ENCODE measurements around the gene PTPN7. TPM values are rescaled to one million over a fixed set of nuclear protein-coding genes. Genes with fewer than 3 reads are reported as not detected.

Gene PTPN7
- polyA plus RNA-seq, 2 of the 4 experiments (the other 2 are of a cell fraction), result 0.08 TPM; not detected in 1

- TF ChIP-seq HES2 (IDR thresholded peaks at IDR 0.05) (no peak), CEBPB (IDR thresholded peaks at IDR 0.05) (no peak), FOSB (CRISPR knock-in tag; IDR thresholded peaks at IDR 0.05) (no peak), CBX2 (IDR thresholded peaks at IDR 0.05; ENCODE audit: borderline replicate concordance, low read depth) (no peak)
- H3K27ac ChIP-seq, result peak overlapping the region in 1 of 2 experiments; percentile 74; a peak in 4 of 6 replicates
- DNase-seq (ENCODE audit: low read depth in 1 of 2, low spot score in 1 of 2), result peak in 1 of 2 experiments; percentile 78
- no peak for FAIRE-seq
- H3K4me3 ChIP-seq, result no peak overlapping the region
- peak overlapping the region; percentile 57 for H3K4me2 ChIP-seq
- 27% methylated on average over 8 of the region's 8 CpGs for WGBS (ENCODE audit: missing lambda C conversion rate)
- H3K4me1 ChIP-seq, result peaks cover 21% of the 10 kb centered on the region
- CTCF ChIA-PET, result interaction anchor here (0.8 to 2.7 kb wide), 19 partner anchors 8 to 564 kb away, joined by 3 to 9 read pairs (median 4); partner anchors contain the start of genes GPR37L1 and LGR6
- POLR2A ChIA-PET, result interaction anchor here (1.2 kb wide), 1 partner anchor 145 kb away, joined by 5 read pairs; the partner anchor contains the start of gene ELF3
- no peaks in the 10 kb centered on the region for H3K9me3 ChIP-seq
- peak; percentile 60 to 67 for ATAC-seq
Measured at GRCh38 chr1:202155478-202156021, 4.9 kb downstream of the PTPN7 start.

GRCh38 chr1:202154766-202155477 lies 5.5 kb downstream of the PTPN7 start:
- 33% methylated on average over 11 of the region's 11 CpGs for WGBS (ENCODE audit: missing lambda C conversion rate)
- TF ChIP-seq POLR2AphosphoS2 (conservative IDR thresholded peaks at IDR 0.05; ENCODE audit: low read length), result no peak
- peak in 1 of 2 experiments; percentile 41; a peak in 2 of 5 replicates for TF ChIP-seq RAD21 (conservative IDR thresholded peaks at IDR 0.05 in 1 of 2, IDR thresholded peaks at IDR 0.05 in 1 of 2)
- peak; percentile 44 for TF ChIP-seq CTCF (IDR thresholded peaks at IDR 0.05)
- peaks cover 21% of the 10 kb centered on the region for H3K4me1 ChIP-seq
- peak overlapping the region; percentile 57 for H3K4me2 ChIP-seq
- DNase-seq (ENCODE audit: low read depth in 1 of 2, low spot score in 1 of 2), result peak; percentile 46 to 80
- H3K4me3 ChIP-seq, result no peak overlapping the region
- peak overlapping the region; percentile 19 to 74; a peak in 5 of 6 replicates for H3K27ac ChIP-seq
- ChIA-PET POLR2A (interaction anchor here (1.2 kb wide), 1 partner anchor 145 kb away, joined by 5 read pairs; the partner anchor contains the start of gene ELF3), CTCF (interaction anchor here (0.8 to 5.4 kb wide), 18 partner anchors 8 to 564 kb away, joined by 3 to 30 read pairs (median 5); partner anchors contain the start of genes GPR37L1, IPO9 and LGR6)
- ATAC-seq, result peak; percentile 57 to 79
- H3K9me3 ChIP-seq, result no peaks in the 10 kb centered on the region
- no peak for FAIRE-seq

GRCh38 chr1:202154148-202154765 lies 6.1 kb downstream of the PTPN7 start:
- no peaks in the 10 kb centered on the region for H3K9me3 ChIP-seq
- WGBS (ENCODE audit: missing lambda C conversion rate), result 83% methylated on average over 10 of the region's 10 CpGs
- peak overlapping the region in 1 of 2 experiments; percentile 74; a peak in 3 of 6 replicates for H3K27ac ChIP-seq
- H3K4me3 ChIP-seq, result no peak overlapping the region
- ChIA-PET CTCF (interaction anchor here (0.8 to 5.4 kb wide), 17 partner anchors 8 to 565 kb away, joined by 3 to 30 read pairs (median 5); partner anchors contain the start of genes GPR37L1, IPO9 and LGR6), POLR2A (interaction anchor here (1.2 kb wide), 1 partner anchor 144 kb away, joined by 5 read pairs; the partner anchor contains the start of gene ELF3)
- FAIRE-seq (no peak), DNase-seq (ENCODE audit: low read depth in 1 of 2, low spot score in 1 of 2) (no peak), ATAC-seq (no peak)
- H3K4me2 ChIP-seq, result peak overlapping the region; percentile 57; the same call in 2 of the 3 replicates
- H3K4me1 ChIP-seq, result peaks cover 21% of the 10 kb centered on the region
- TF ChIP-seq ZFP36 (IDR thresholded peaks at IDR 0.05; ENCODE audit: borderline replicate concordance, partially characterized antibody) (no peak), PHF8 (IDR thresholded peaks at IDR 0.05; ENCODE audit: borderline replicate concordance, low read depth) (no peak), KDM5A (IDR thresholded peaks at IDR 0.05) (no peak), HDAC2 (IDR thresholded peaks at IDR 0.05) (no peak), MAZ (IDR thresholded peaks at IDR 0.05; ENCODE audit: borderline replicate concordance, low read depth, low read length) (no peak), CEBPB (IDR thresholded peaks at IDR 0.05) (no peak), REST (IDR thresholded peaks at IDR 0.05) (no peak), CTCF (IDR thresholded peaks at IDR 0.05) (no peak), E2F6 (IDR thresholded peaks at IDR 0.05; ENCODE audit: borderline replicate concordance, low read depth) (no peak), EHF (CRISPR knock-in tag; IDR thresholded peaks at IDR 0.05) (no peak), TFCP2L1 (CRISPR knock-in tag; IDR thresholded peaks at IDR 0.05) (no peak), NR3C1 (IDR thresholded peaks at IDR 0.05) (no peak)
